Keratinocyte (primary cell): ENCODE data around the gene TMEM9. TPM values are rescaled to one million over a fixed set of nuclear protein-coding genes. Genes with fewer than 3 reads are reported as not detected.

Experiments
- DNase-seq: peaks from one replicate; pipeline ENCODE4 v3.0.0-alpha.2; 2011; ENCODE audit warnings: low read depth, missing footprints, low spot score
- FAIRE-seq: peaks from 2 replicates; lab custom pipeline; 2011; peaks lifted over from hg19 to GRCh38; lab: Jason Lieb, UNC
- H2AFZ ChIP-seq: 2 replicates; pipeline ENCODE4 v1.6.0; 2012; ENCODE audit warnings: low read length, control low read depth, inconsistent platforms; ENCODE audit not compliant: control insufficient read depth
- H3K27ac ChIP-seq: 2 replicates; pipeline ENCODE4 v1.5.1; 2011; ENCODE audit warnings: low read length; ENCODE audit not compliant: control insufficient read depth, insufficient read depth
- H3K27me3 ChIP-seq: 3 replicates; pipeline ENCODE4 v1.6.0; 2011; ENCODE audit warnings: low read length; ENCODE audit not compliant: control insufficient read depth, insufficient read depth; ENCODE audit errors: extremely low read depth
- H3K36me3 ChIP-seq, 2 experiments: 2 replicates in 1 of 2; 3 replicates in 1 of 2; pipeline ENCODE4 v1.5.1; 2011; ENCODE audit warnings: low read length in 2 of 2, mild to moderate bottlenecking in 1 of 2; ENCODE audit not compliant: control insufficient read depth in 2 of 2, insufficient read depth in 2 of 2; ENCODE audit errors: extremely low read depth in 1 of 2
- H3K4me1 ChIP-seq: 3 replicates; pipeline ENCODE4 v1.5.1; 2011; ENCODE audit warnings: low read length; ENCODE audit not compliant: control insufficient read depth, insufficient read depth; ENCODE audit errors: extremely low read depth
- H3K4me2 ChIP-seq: 3 replicates; pipeline ENCODE4 v1.6.0; 2011; ENCODE audit warnings: low read depth, low read length; ENCODE audit not compliant: control insufficient read depth, insufficient read depth; ENCODE audit errors: extremely low read depth
- H3K4me3 ChIP-seq, 3 experiments: fragments of 200-600 bp in 1 of 3; sonication (generic) in 1 of 3; 2 replicates in 2 of 3; 3 replicates in 1 of 3; pipeline ENCODE4 v1.5.1; 2011 to 2016; ENCODE audit warnings: low read length in 3 of 3, mild to moderate bottlenecking in 3 of 3, control low read depth in 2 of 3, inconsistent platforms in 1 of 3, low read depth in 1 of 3, mixed read lengths in 1 of 3, mixed run types in 1 of 3, moderate library complexity in 1 of 3; ENCODE audit not compliant: control insufficient read depth in 2 of 3, insufficient read depth in 2 of 3; ENCODE audit errors: extremely low read depth in 1 of 3
- H3K79me2 ChIP-seq: 2 replicates; pipeline ENCODE4 v1.6.0; 2012; ENCODE audit warnings: low read length; ENCODE audit not compliant: control insufficient read depth, insufficient read depth
- H3K9ac ChIP-seq: 3 replicates; pipeline ENCODE4 v1.6.0; 2011; ENCODE audit warnings: low read length; ENCODE audit not compliant: control insufficient read depth, insufficient read depth; ENCODE audit errors: extremely low read depth
- H3K9me1 ChIP-seq: 3 replicates; pipeline ENCODE4 v1.6.0; 2011; ENCODE audit warnings: low read length; ENCODE audit not compliant: control insufficient read depth, insufficient read depth; ENCODE audit errors: extremely low read depth
- H3K9me3 ChIP-seq: 2 replicates; pipeline ENCODE4 v1.5.1; 2012; ENCODE audit warnings: low read depth, low read length; ENCODE audit not compliant: control insufficient read depth
- H4K20me1 ChIP-seq: 3 replicates; pipeline ENCODE4 v1.6.0; 2011; ENCODE audit warnings: low read length; ENCODE audit not compliant: control insufficient read depth, insufficient read depth; ENCODE audit errors: extremely low read depth
- EZH2 ChIP-seq: IDR thresholded peaks from one replicate; pipeline ENCODE4 v1.6.1; 2012; ENCODE audit warnings: inconsistent platforms, mild to moderate bottlenecking, low read length, moderate library complexity
- dilution Hi-C: fragments of 300-500 bp; cut with MboI; formaldehyde crosslinking; loops from one replicate; pipeline ENCODE4 v1.7.0; 2020; ENCODE audit warnings: low sequenced_read_pairs; ENCODE audit not compliant: extremely low pct_ligation_motif_present
- polyA plus RNA-seq, 5 experiments: library from polyadenylated mRNA; depleted of rRNA in 3 of 5; stranded (reverse) in 3 of 5; stranded (forward) in 1 of 5; unstranded in 1 of 5; fragments of >200 nt; gene quantifications; 1 replicate in 1 of 5; 2 replicates in 3 of 5; 3 replicates in 1 of 5; pipeline versions ENCODE4 v1.2.1 to v1.2.3, GENCODE V29; 2011 to 2012; ENCODE audit warnings: missing spikeins in 2 of 5, low read depth in 1 of 5, low replicate concordance in 1 of 5
- TF ChIP-seq, protein P1 (sequence below), 3 experiments: IDR thresholded peaks in 1 of 3; conservative IDR thresholded peaks in 1 of 3; optimal IDR thresholded peaks in 1 of 3; 2 replicates in 2 of 3; 3 replicates in 1 of 3; pipeline versions ENCODE3 to v1.5.1; 2011; ENCODE audit warnings: low read length in 3 of 3, mild to moderate bottlenecking in 3 of 3, moderate library complexity in 2 of 3, control low read depth in 1 of 3, inconsistent platforms in 1 of 3; ENCODE audit not compliant: insufficient read depth in 2 of 3; ENCODE audit errors: extremely low read depth in 1 of 3

Gene TMEM9
- polyA plus RNA-seq, 1 donor (not counting 4 experiments of a cell fraction or from before 2014, with no cell fraction given) = 56.0 TPM

DNA sequence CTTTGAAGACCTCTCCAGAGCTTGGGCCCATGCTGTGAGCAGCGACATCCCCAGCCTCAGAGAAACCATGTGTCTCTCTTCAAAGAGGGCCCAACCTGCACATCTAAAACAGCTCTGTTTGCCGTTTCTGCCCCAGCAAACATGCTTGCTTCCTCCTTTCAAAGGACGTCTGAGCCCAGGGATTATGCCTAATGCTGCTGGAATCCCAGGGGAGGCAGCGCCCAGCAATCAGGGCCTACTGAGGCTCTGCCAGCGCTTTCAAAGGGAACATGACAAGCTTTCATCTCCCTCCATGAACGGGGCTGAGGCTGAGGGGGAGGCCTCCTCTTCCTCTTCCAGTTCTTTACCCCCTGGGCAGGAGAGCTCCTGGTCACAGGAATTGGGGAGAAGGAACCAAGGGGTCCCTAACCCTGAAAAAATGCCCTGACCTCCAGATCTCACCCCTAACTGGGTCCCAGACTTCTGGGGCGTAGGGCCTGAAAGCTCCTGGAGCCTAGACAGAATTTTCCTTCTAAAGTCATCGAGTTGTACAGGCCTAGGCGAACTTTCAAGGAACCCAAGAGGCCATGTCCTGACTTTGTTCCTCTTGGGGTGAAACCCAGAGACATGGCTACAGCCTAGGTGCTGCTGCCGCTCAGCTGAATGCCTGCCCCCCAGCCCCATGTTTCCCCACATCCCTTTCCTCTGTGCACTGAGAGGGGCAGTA lies 13.9 kb downstream of the TMEM9 start:
- no peak overlapping the region for H2AFZ ChIP-seq
- H3K36me3 ChIP-seq = peaks cover 12 to 24% of the 10 kb centered on the region in 2 experiments
- no peak overlapping the region for H3K27ac ChIP-seq
- DNase-seq (no peak), FAIRE-seq (no peak)
- H3K27me3 ChIP-seq = no peaks in the 10 kb centered on the region
- no peak overlapping the region for H3K4me2 ChIP-seq
- H3K4me3 ChIP-seq = no peak overlapping the region
- dilution Hi-C loops = no loop called here
- no peaks in the 10 kb centered on the region for H4K20me1 ChIP-seq
- TF ChIP-seq EZH2 = no peak
- TF ChIP-seq, protein P1, sequence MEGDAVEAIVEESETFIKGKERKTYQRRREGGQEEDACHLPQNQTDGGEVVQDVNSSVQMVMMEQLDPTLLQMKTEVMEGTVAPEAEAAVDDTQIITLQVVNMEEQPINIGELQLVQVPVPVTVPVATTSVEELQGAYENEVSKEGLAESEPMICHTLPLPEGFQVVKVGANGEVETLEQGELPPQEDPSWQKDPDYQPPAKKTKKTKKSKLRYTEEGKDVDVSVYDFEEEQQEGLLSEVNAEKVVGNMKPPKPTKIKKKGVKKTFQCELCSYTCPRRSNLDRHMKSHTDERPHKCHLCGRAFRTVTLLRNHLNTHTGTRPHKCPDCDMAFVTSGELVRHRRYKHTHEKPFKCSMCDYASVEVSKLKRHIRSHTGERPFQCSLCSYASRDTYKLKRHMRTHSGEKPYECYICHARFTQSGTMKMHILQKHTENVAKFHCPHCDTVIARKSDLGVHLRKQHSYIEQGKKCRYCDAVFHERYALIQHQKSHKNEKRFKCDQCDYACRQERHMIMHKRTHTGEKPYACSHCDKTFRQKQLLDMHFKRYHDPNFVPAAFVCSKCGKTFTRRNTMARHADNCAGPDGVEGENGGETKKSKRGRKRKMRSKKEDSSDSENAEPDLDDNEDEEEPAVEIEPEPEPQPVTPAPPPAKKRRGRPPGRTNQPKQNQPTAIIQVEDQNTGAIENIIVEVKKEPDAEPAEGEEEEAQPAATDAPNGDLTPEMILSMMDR (optimal IDR thresholded peaks at IDR 0.05 in 1 of 3, IDR thresholded peaks at IDR 0.05 in 1 of 3, conservative IDR thresholded peaks at IDR 0.05 in 1 of 3; ENCODE audit: extremely low read depth in 1 of 3, insufficient read depth in 2 of 3, low read length in 3 of 3) = no peak
- no peaks in the 10 kb centered on the region for H3K79me2 ChIP-seq
- no peaks in the 10 kb centered on the region for H3K9me3 ChIP-seq
- H3K9me1 ChIP-seq = no peaks in the 10 kb centered on the region
- H3K9ac ChIP-seq = no peak overlapping the region
- peaks cover 4% of the 10 kb centered on the region for H3K4me1 ChIP-seq

DNA sequence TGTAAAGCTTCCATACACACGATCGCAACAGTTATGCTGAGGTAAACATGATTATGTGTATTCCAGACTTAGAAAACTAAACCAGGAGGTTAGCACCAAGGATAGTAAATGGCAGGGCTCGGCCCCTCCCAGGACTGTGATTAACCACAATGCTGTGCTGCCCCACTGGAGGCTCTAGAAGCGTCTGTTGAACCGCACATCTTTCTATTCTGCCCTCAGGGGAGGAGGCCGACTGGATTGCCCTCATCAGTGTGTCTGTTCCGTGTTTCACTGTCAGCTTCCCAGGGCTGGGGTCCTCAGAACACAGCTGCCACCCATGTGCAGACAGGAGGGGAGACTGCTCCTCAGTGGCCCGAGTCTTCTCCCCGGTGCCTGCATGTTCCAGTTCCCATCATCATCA lies 14.5 kb downstream of the TMEM9 start:
- H2AFZ ChIP-seq = no peak overlapping the region
- no peak overlapping the region for H3K9ac ChIP-seq
- H3K27me3 ChIP-seq = no peaks in the 10 kb centered on the region
- no peak overlapping the region for H3K27ac ChIP-seq
- no peak for TF ChIP-seq EZH2
- TF ChIP-seq, protein P1 (optimal IDR thresholded peaks at IDR 0.05 in 1 of 3, IDR thresholded peaks at IDR 0.05 in 1 of 3, conservative IDR thresholded peaks at IDR 0.05 in 1 of 3; ENCODE audit: extremely low read depth in 1 of 3, insufficient read depth in 2 of 3, low read length in 3 of 3) = no peak
- no peak overlapping the region for H3K4me3 ChIP-seq
- no peaks in the 10 kb centered on the region for H3K79me2 ChIP-seq
- FAIRE-seq = no peak
- no peaks in the 10 kb centered on the region for H3K9me3 ChIP-seq
- no peaks in the 10 kb centered on the region for H3K9me1 ChIP-seq
- no peak for DNase-seq
- dilution Hi-C loops = no loop called here
- peaks cover 12 to 23% of the 10 kb centered on the region in 2 experiments for H3K36me3 ChIP-seq
- H3K4me1 ChIP-seq = peaks cover 4% of the 10 kb centered on the region
- H3K4me2 ChIP-seq = no peak overlapping the region
- no peaks in the 10 kb centered on the region for H4K20me1 ChIP-seq
